ENCODE data around the gene PSMB7.

PSMB7 gene

DNA sequence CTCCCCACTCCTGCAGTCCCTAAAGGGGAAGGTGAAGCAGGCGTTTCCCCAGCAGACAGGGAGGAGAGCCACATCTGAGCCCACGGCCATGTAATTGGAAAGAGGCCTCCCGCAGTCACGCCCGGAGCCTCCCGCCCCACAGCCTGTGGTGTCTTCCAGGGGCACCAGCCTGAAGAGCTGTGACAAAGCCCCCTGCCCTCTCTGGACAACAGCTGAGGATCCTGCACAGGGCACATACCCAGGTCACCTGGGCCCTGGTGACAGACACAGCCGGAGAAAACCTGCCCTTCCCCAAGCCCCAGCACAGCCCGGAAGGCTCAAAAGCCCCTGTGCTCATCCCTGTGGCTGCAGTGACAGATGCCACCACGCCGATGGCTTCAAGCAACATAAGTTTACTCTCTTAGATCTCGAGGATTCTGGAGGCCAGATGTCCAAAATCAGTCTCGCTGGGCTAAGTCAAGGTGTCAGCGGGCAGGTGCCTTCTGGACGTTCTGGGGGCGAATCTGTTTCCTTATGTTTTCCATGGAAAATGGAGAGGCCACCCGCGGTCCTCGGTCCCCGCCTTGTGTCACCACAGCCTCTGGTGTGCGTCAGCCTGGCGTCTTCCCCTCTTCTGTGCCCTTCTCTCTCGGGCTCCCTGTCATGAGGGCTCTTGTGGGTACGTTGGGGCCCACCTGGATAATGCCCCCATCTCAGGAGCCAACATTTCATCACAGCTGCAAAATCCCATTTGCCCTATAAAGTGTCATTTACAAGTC is 71.5 kb downstream of the PSMB7 start:
- no peaks in the 10 kb centered on the region for H3K27me3 ChIP-seq (ENCODE audit: control insufficient read depth in 5 of 5, insufficient read depth in 4 of 5, low read length in 5 of 5)
- no peak overlapping the region for H3K4me3 ChIP-seq (ENCODE audit: low read depth in 1 of 5, low read length in 5 of 5)
- peak overlapping the region in 1 of 5 donors; percentile 37 for H3K9ac ChIP-seq (ENCODE audit: low read length in 5 of 5)
- H3K9me3 ChIP-seq (ENCODE audit: control insufficient read depth in 5 of 5, low read length in 5 of 5) = no peaks in the 10 kb centered on the region
- H3K36me3 ChIP-seq (ENCODE audit: control insufficient read depth in 5 of 5, insufficient read depth in 5 of 5, low read length in 5 of 5) = peaks cover 0 to 94% (median 76%) of the 10 kb centered on the region in 5 donors
- H3K27ac ChIP-seq (ENCODE audit: low read depth, low read length) = no peak overlapping the region
- H3K4me1 ChIP-seq (ENCODE audit: control insufficient read depth in 5 of 5, insufficient read depth in 5 of 5, low read length in 5 of 5) = peaks cover 0 to 15% (median 12%) of the 10 kb centered on the region in 5 donors

DNA sequence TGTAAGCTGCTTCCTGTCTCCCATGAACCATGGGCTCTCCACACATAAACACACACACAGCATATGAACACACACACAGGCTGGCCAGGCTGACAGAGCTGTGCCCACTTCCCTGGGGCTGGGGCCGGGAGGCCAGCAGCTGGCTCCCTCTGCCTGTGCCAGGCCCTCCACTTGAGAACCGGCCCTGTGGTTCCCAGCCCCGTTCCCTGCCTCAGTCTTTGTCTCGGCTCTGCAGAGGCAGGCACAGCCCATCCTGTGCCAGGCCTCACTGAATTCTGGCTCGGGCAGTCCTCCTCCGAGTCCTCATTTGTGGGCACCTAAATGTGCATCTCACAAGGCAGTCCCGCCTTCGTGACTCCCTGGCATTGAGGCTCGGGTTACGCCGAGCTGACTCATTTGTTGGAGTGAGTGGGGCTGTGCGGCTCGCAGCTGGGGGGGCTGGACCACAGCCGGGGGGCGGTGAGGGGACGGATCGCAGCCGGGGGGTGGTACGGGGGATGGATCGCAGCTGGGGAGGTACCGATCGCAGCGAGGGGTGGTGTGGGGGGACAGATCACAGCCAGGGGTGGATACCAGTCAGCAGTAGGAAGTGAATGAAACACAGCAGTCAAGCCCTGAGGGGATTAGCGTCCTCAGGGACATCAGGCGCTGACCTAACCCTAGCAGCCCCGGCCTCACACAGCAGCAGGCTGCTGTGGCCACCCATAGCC is 72.3 kb downstream of the PSMB7 start:
- Histone ChIP-seq H3K4me3 (ENCODE audit: low read depth in 1 of 5, low read length in 5 of 5) (peak overlapping the region in 1 of 5 donors; percentile 17), H3K36me3 (ENCODE audit: control insufficient read depth in 5 of 5, insufficient read depth in 5 of 5, low read length in 5 of 5) (peaks cover 0 to 94% (median 71%) of the 10 kb centered on the region in 5 donors), H3K9ac (ENCODE audit: low read length in 5 of 5) (peak overlapping the region in 2 of 5 donors; percentile 37 to 38), H3K27ac (ENCODE audit: low read depth, low read length) (no peak overlapping the region), H3K27me3 (ENCODE audit: control insufficient read depth in 5 of 5, insufficient read depth in 4 of 5, low read length in 5 of 5) (no peaks in the 10 kb centered on the region), H3K4me1 (ENCODE audit: control insufficient read depth in 5 of 5, insufficient read depth in 5 of 5, low read length in 5 of 5) (peaks cover 0 to 15% (median 12%) of the 10 kb centered on the region in 5 donors), H3K9me3 (ENCODE audit: control insufficient read depth in 5 of 5, low read length in 5 of 5) (no peaks in the 10 kb centered on the region)

GRCh38 chr9:124342402-124342775 is 72.9 kb downstream of the PSMB7 start:
- Histone ChIP-seq H3K27ac (ENCODE audit: low read depth, low read length) (no peak overlapping the region), H3K4me1 (ENCODE audit: control insufficient read depth in 5 of 5, insufficient read depth in 5 of 5, low read length in 5 of 5) (peaks cover 0 to 15% (median 12%) of the 10 kb centered on the region in 5 donors), H3K4me3 (ENCODE audit: low read depth in 1 of 5, low read length in 5 of 5) (no peak overlapping the region), H3K36me3 (ENCODE audit: control insufficient read depth in 5 of 5, insufficient read depth in 5 of 5, low read length in 5 of 5) (peaks cover 4 to 94% (median 71%) of the 10 kb centered on the region in 5 donors), H3K27me3 (ENCODE audit: control insufficient read depth in 5 of 5, insufficient read depth in 4 of 5, low read length in 5 of 5) (no peaks in the 10 kb centered on the region), H3K9me3 (ENCODE audit: control insufficient read depth in 5 of 5, low read length in 5 of 5) (peaks cover 0 to 5% (median 4%) of the 10 kb centered on the region in 5 donors), H3K9ac (ENCODE audit: low read length in 5 of 5) (peak overlapping the region in 1 of 5 donors; percentile 38)

DNA sequence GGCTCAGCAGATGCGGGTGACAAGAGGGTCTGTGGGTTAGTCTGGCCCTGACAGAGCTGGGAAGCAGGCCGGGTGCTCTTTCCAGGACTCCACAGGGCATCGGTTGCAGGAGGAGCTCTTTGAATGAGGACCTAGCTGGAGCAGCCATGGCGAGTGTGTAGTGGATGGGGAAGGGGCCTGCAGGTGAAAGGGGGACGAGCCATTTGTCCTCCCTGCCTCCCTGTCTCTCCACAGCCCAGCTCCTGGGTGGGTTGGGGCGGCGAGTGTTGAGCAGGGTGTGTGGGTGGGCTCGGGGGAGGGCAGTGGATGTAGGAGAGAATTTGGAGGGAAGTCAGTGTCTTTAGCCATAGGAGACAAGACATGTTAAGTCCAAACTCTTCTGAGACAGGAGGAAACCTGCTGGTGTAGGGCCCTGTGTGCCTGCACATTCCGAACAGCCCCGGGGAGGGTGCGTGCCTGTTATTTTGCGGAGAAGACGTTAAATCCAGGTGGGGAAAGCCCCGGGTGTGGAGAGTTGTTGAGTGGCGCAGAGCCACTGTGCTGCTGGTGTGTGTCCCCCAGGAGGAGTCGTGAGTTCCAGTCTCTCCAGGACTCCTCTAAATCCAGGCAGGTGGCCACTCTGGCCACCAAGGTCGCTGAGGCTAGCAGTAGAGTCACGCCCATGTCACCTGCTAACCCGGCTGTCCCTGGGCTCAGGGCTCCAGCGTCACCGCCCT is 73.6 kb downstream of the PSMB7 start:
- no peaks in the 10 kb centered on the region for H3K27me3 ChIP-seq (ENCODE audit: control insufficient read depth in 5 of 5, insufficient read depth in 4 of 5, low read length in 5 of 5)
- H3K4me1 ChIP-seq (ENCODE audit: control insufficient read depth in 5 of 5, insufficient read depth in 5 of 5, low read length in 5 of 5) = peaks cover 0 to 15% (median 12%) of the 10 kb centered on the region in 5 donors
- no peak overlapping the region for H3K4me3 ChIP-seq (ENCODE audit: low read depth in 1 of 5, low read length in 5 of 5)
- no peak overlapping the region for H3K27ac ChIP-seq (ENCODE audit: low read depth, low read length)
- peaks cover 7 to 91% (median 69%) of the 10 kb centered on the region in 5 donors for H3K36me3 ChIP-seq (ENCODE audit: control insufficient read depth in 5 of 5, insufficient read depth in 5 of 5, low read length in 5 of 5)
- H3K9me3 ChIP-seq (ENCODE audit: control insufficient read depth in 5 of 5, low read length in 5 of 5) = peaks cover 0 to 10% (median 8%) of the 10 kb centered on the region in 5 donors
- H3K9ac ChIP-seq (ENCODE audit: low read length in 5 of 5) = no peak overlapping the region

GRCh38 chr9:124340219-124341069 is 74.8 kb downstream of the PSMB7 start:
- Histone ChIP-seq H3K4me1 (ENCODE audit: control insufficient read depth in 5 of 5, insufficient read depth in 5 of 5, low read length in 5 of 5) (peaks cover 0 to 15% (median 12%) of the 10 kb centered on the region in 5 donors), H3K9ac (ENCODE audit: low read length in 5 of 5) (no peak overlapping the region), H3K4me3 (ENCODE audit: low read depth in 1 of 5, low read length in 5 of 5) (no peak overlapping the region), H3K9me3 (ENCODE audit: control insufficient read depth in 5 of 5, low read length in 5 of 5) (peaks cover 0 to 10% (median 8%) of the 10 kb centered on the region in 5 donors), H3K27me3 (ENCODE audit: control insufficient read depth in 5 of 5, insufficient read depth in 4 of 5, low read length in 5 of 5) (no peaks in the 10 kb centered on the region), H3K27ac (ENCODE audit: low read depth, low read length) (no peak overlapping the region), H3K36me3 (ENCODE audit: control insufficient read depth in 5 of 5, insufficient read depth in 5 of 5, low read length in 5 of 5) (peaks cover 7 to 89% (median 63%) of the 10 kb centered on the region in 5 donors)

DNA sequence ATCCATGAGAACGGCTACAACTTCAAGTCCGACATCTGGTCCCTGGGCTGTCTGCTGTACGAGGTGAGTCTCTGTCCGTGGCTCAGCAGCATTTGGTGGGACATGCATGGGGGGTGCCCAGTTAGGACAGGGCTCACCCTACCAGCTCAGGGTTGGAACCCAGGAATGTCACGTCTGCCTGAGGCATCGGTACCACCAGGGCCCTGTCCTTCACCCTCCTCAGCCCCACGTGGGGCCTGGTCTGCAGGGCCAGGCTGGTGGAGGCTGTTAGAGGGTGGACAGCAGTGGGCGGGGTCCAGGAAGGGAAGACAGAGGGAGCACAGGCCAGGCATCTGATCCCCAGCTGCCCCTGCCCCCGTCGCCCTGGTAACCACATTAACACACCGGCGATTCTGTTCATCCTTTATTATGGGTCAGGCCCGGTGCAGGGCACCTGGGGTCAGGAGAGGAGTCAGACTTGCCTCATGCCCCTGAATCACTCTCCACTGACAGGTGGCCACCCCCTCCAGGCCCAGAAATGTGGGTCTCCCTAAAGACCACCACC is 75.6 kb downstream of the PSMB7 start:
- Histone ChIP-seq H3K36me3 (ENCODE audit: control insufficient read depth in 5 of 5, insufficient read depth in 5 of 5, low read length in 5 of 5) (peaks cover 7 to 89% (median 63%) of the 10 kb centered on the region in 5 donors), H3K9me3 (ENCODE audit: control insufficient read depth in 5 of 5, low read length in 5 of 5) (peaks cover 0 to 10% (median 8%) of the 10 kb centered on the region in 5 donors), H3K27me3 (ENCODE audit: control insufficient read depth in 5 of 5, insufficient read depth in 4 of 5, low read length in 5 of 5) (no peaks in the 10 kb centered on the region), H3K27ac (ENCODE audit: low read depth, low read length) (no peak overlapping the region), H3K9ac (ENCODE audit: low read length in 5 of 5) (no peak overlapping the region), H3K4me1 (ENCODE audit: control insufficient read depth in 5 of 5, insufficient read depth in 5 of 5, low read length in 5 of 5) (peaks cover 0 to 15% (median 12%) of the 10 kb centered on the region in 5 donors), H3K4me3 (ENCODE audit: low read depth in 1 of 5, low read length in 5 of 5) (no peak overlapping the region)

- Histone ChIP-seq H3K4me1 (ENCODE audit: control insufficient read depth in 5 of 5, insufficient read depth in 5 of 5, low read length in 5 of 5) (peaks cover 0 to 7% (median 4%) of the 10 kb centered on the region in 5 donors), H3K9me3 (ENCODE audit: control insufficient read depth in 5 of 5, low read length in 5 of 5) (peaks cover 0 to 10% (median 8%) of the 10 kb centered on the region in 5 donors), H3K27me3 (ENCODE audit: control insufficient read depth in 5 of 5, insufficient read depth in 4 of 5, low read length in 5 of 5) (no peaks in the 10 kb centered on the region), H3K36me3 (ENCODE audit: control insufficient read depth in 5 of 5, insufficient read depth in 5 of 5, low read length in 5 of 5) (peaks cover 7 to 87% (median 67%) of the 10 kb centered on the region in 5 donors), H3K9ac (ENCODE audit: low read length in 5 of 5) (no peak overlapping the region), H3K27ac (ENCODE audit: low read depth, low read length) (no peak overlapping the region), H3K4me3 (ENCODE audit: low read depth in 1 of 5, low read length in 5 of 5) (no peak overlapping the region)
Measured at GRCh38 chr9:124337562-124337961, 77.7 kb downstream of the PSMB7 start.

DNA sequence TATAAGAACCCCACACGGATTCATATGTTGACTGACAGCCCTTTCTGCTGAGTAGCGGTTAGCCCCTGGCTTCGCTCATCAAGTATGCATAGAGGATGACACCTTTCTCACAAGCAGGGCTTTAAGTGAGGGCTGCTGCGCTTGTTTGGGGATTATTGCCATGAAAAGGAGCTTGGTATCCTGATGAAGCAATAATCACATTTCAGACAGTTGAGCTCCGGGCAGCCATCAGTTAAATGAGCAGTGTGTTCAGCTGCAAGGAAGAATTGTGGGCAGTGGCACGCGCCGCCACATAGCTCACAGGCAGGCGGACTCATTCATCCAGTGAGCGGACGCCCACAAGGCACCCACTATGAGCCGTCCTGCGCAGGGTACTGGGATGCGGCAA is 79.9 kb downstream of the PSMB7 start:
- H3K27ac ChIP-seq (ENCODE audit: low read depth, low read length) = no peak overlapping the region
- no peaks in the 10 kb centered on the region for H3K4me1 ChIP-seq (ENCODE audit: control insufficient read depth in 5 of 5, insufficient read depth in 5 of 5, low read length in 5 of 5)
- H3K9ac ChIP-seq (ENCODE audit: low read length in 5 of 5) = no peak overlapping the region
- H3K27me3 ChIP-seq (ENCODE audit: control insufficient read depth in 5 of 5, insufficient read depth in 4 of 5, low read length in 5 of 5) = no peaks in the 10 kb centered on the region
- H3K36me3 ChIP-seq (ENCODE audit: control insufficient read depth in 5 of 5, insufficient read depth in 5 of 5, low read length in 5 of 5) = peaks cover 7 to 87% (median 69%) of the 10 kb centered on the region in 5 donors
- H3K4me3 ChIP-seq (ENCODE audit: low read depth in 1 of 5, low read length in 5 of 5) = no peak overlapping the region
- peaks cover 0 to 10% (median 8%) of the 10 kb centered on the region in 5 donors for H3K9me3 ChIP-seq (ENCODE audit: control insufficient read depth in 5 of 5, low read length in 5 of 5)

All from subcutaneous abdominal adipose tissue (tissue), 5 donors.